Temporal lobe (tissue), 2 donors: Measurements from ENCODE around the gene KHDRBS1. TPM values are rescaled to one million over a fixed set of nuclear protein-coding genes. Genes with fewer than 3 reads are reported as not detected.

Experiments
- small RNA-seq: library from RNA; depleted of rRNA; stranded (forward); fragments of <200 nt; gene quantifications from one replicate; pipeline ENCODE3, GENCODE V24; 2014; ENCODE audit warnings: low replicate concordance
- total RNA-seq: library from RNA; depleted of rRNA; stranded (reverse); fragments of >200 nt; gene quantifications from one replicate; pipeline ENCODE4 v1.2.3, GENCODE V29; 2014

KHDRBS1 gene
- total RNA-seq, 1 donor from 2014 or later = 130 TPM

Small RNA genes lying within 50 kb of the gene (small RNA-seq; reads per million reads assigned to genes)
- gene MIR5585 (not detected), gene RF00017 (not detected)

Other genes with a start within 250 kb of the KHDRBS1 start
- gene ADGRB2, start 249.5 kb upstream of the KHDRBS1 start, total RNA-seq = 60.2 TPM
- gene SPOCD1, start 197.8 kb upstream of the KHDRBS1 start, total RNA-seq = not detected
- 233 TPM for gene PTP4A2, start 75.5 kb upstream of the KHDRBS1 start, total RNA-seq
- gene TMEM39B, start 59.1 kb downstream of the KHDRBS1 start, total RNA-seq = 3.2 TPM
- 26.3 TPM for gene KPNA6, start 94.2 kb downstream of the KHDRBS1 start, total RNA-seq
- 12.5 TPM for gene TXLNA, start 165.8 kb downstream of the KHDRBS1 start, total RNA-seq
- 18.9 TPM for gene CCDC28B, start 186.7 kb downstream of the KHDRBS1 start, total RNA-seq
- 2.5 TPM for gene IQCC, start 191.8 kb downstream of the KHDRBS1 start, total RNA-seq
- not detected for gene DCDC2B, start 195.2 kb downstream of the KHDRBS1 start, total RNA-seq
- gene TMEM234, start 208.5 kb downstream of the KHDRBS1 start, total RNA-seq = 10.6 TPM
- 56.1 TPM for gene EIF3I, start 208.5 kb downstream of the KHDRBS1 start, total RNA-seq
- 0.74 TPM for gene FAM167B, start 233.4 kb downstream of the KHDRBS1 start, total RNA-seq
- gene LCK, start 237.4 kb downstream of the KHDRBS1 start, total RNA-seq = not detected